Measurements from ENCODE around the gene SPRY4. TPM values are rescaled to one million over a fixed set of nuclear protein-coding genes. Genes with fewer than 3 reads are reported as not detected.

Gene SPRY4
- total and polyA plus RNA-seq, 2 of the 13 experiments (the other 11 are each of a cell fraction or from before 2014, with no cell fraction given): 8.9 to 17.8 TPM

GRCh38 chr5:142343531-142343930 lies 18.7 kb upstream of the SPRY4 start (continued):
- TF ChIP-seq, protein P1, sequence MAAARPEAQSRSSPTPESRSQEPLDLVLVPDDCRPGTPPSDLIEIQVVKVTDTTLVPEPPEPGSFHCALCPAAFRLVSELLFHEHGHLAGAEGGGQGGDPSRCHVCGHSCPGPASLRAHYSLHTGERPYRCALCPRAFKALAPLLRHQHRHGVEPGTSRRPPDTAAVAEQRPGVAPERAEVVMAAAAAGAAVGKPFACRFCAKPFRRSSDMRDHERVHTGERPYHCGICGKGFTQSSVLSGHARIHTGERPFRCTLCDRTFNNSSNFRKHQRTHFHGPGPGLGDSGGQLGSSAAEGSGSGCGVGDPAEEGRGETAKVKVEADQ (CRISPR knock-in tag; IDR thresholded peaks at IDR 0.05; ENCODE audit: borderline replicate concordance): no peak
- TF ChIP-seq MTA1 (CRISPR knock-in tag; IDR thresholded peaks at IDR 0.05; ENCODE audit: borderline replicate concordance) (no peak), IKZF4 (CRISPR knock-in tag; IDR thresholded peaks at IDR 0.05; ENCODE audit: borderline replicate concordance, low read depth, not compliant biosample characterization) (no peak), PRDM15 (CRISPR knock-in tag; IDR thresholded peaks at IDR 0.05) (no peak), NFYB (CRISPR knock-in tag; IDR thresholded peaks at IDR 0.05) (no peak), ZNF296 (CRISPR knock-in tag; conservative IDR thresholded peaks at IDR 0.05) (no peak), ZNF282 (IDR thresholded peaks at IDR 0.05; ENCODE audit: partially characterized antibody) (no peak), TCF7 (IDR thresholded peaks at IDR 0.05; ENCODE audit: low read depth) (0 out of 2 replicates have a peak, but pooled peaks have one; percentile 3), SOX6 (IDR thresholded peaks at IDR 0.05) (no peak), SOX6 (CRISPR knock-in tag; IDR thresholded peaks at IDR 0.05) (peak; percentile 26; the same call in 1 of the 2 replicates), ZNF563 (CRISPR knock-in tag; IDR thresholded peaks at IDR 0.05) (no peak), MXI1 (IDR thresholded peaks at IDR 0.05; ENCODE audit: borderline replicate concordance, low read depth, low read length) (no peak), SUZ12 (IDR thresholded peaks at IDR 0.05; ENCODE audit: low read depth, low read length) (no peak), ZNF709 (CRISPR knock-in tag; IDR thresholded peaks at IDR 0.05) (no peak), ZNF143 (CRISPR knock-in tag; IDR thresholded peaks at IDR 0.05) (no peak), ATF4 (CRISPR knock-in tag; IDR thresholded peaks at IDR 0.05) (no peak), MLXIP (CRISPR knock-in tag; IDR thresholded peaks at IDR 0.05; ENCODE audit: borderline replicate concordance) (no peak), ZNF878 (CRISPR knock-in tag; IDR thresholded peaks at IDR 0.05) (no peak), KDM5A (IDR thresholded peaks at IDR 0.05; ENCODE audit: borderline replicate concordance, low read length) (no peak), GMEB1 (CRISPR knock-in tag; IDR thresholded peaks at IDR 0.05; ENCODE audit: borderline replicate concordance) (no peak), FOXA3 (CRISPR knock-in tag; IDR thresholded peaks at IDR 0.05) (no peak)

Data from HepG2 (cell line).